Fibroblast of lung (primary cell): ENCODE data around the gene PRICKLE1.

Experiments
- EZH2 ChIP-seq: IDR thresholded peaks from 2 replicates; pipeline ENCODE4 v1.5.1; 2012; ENCODE audit warnings: low read length, control low read depth, mild to moderate bottlenecking; ENCODE audit errors: missing control alignments
- TF ChIP-seq, protein P1 (sequence below), 2 donors: IDR thresholded peaks in 1 of 2; conservative IDR thresholded peaks in 1 of 2; 1 replicate in 1 of 2; 2 replicates in 1 of 2; pipeline ENCODE4 v1.5.1; 2011 to 2012; ENCODE audit warnings: low read length in 2 of 2, control low read depth in 1 of 2, inconsistent platforms in 1 of 2, low read depth in 1 of 2, mild to moderate bottlenecking in 1 of 2

DNA sequence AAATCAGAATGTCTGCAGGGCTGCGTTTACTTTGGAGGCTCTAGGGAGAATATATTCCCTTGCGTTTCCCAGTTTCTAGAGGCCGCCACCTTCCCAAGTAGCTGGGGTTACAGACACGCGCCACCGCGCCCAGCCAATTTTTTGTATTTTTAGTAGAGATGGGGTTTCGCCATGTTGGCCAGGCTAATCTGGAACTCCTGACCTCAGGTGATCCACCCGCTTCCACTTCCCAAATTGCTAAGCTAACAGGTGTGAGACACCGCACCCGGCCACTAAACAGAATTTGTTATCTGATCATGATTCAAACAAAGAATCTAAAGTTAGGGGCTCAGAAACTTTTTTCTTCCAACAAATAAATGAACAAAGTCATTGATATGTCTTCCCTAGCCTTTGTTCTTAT is 148.9 kb downstream of the PRICKLE1 start:
- TF ChIP-seq, protein P1, sequence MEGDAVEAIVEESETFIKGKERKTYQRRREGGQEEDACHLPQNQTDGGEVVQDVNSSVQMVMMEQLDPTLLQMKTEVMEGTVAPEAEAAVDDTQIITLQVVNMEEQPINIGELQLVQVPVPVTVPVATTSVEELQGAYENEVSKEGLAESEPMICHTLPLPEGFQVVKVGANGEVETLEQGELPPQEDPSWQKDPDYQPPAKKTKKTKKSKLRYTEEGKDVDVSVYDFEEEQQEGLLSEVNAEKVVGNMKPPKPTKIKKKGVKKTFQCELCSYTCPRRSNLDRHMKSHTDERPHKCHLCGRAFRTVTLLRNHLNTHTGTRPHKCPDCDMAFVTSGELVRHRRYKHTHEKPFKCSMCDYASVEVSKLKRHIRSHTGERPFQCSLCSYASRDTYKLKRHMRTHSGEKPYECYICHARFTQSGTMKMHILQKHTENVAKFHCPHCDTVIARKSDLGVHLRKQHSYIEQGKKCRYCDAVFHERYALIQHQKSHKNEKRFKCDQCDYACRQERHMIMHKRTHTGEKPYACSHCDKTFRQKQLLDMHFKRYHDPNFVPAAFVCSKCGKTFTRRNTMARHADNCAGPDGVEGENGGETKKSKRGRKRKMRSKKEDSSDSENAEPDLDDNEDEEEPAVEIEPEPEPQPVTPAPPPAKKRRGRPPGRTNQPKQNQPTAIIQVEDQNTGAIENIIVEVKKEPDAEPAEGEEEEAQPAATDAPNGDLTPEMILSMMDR (conservative IDR thresholded peaks at IDR 0.05 in 1 of 2, IDR thresholded peaks at IDR 0.05 in 1 of 2; ENCODE audit: low read depth in 1 of 2, low read length in 2 of 2), result no peak
- TF ChIP-seq EZH2, result no peak
